ENCODE results near the gene MYO7B.

DNA sequence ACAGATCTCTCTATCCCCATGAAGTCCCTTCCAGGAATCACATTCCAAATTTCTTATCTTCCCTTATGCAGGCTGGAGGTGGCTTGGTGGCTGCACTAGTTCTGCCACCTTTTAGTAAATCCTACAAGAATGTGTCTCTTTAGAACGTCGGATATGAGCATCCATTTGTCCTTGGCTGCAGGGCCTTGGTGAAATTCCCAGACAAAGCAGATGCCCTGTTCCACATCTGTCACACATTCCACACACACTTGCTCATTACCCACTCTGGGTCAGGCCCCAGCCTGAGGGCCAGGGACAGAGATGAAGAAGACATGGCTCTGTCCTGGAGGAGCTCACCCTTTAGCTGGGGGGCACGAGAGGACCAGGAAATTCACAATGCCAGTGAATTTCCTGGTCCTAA lies 79.2 kb downstream of the MYO7B start:
- TF ChIP-seq, protein P1, sequence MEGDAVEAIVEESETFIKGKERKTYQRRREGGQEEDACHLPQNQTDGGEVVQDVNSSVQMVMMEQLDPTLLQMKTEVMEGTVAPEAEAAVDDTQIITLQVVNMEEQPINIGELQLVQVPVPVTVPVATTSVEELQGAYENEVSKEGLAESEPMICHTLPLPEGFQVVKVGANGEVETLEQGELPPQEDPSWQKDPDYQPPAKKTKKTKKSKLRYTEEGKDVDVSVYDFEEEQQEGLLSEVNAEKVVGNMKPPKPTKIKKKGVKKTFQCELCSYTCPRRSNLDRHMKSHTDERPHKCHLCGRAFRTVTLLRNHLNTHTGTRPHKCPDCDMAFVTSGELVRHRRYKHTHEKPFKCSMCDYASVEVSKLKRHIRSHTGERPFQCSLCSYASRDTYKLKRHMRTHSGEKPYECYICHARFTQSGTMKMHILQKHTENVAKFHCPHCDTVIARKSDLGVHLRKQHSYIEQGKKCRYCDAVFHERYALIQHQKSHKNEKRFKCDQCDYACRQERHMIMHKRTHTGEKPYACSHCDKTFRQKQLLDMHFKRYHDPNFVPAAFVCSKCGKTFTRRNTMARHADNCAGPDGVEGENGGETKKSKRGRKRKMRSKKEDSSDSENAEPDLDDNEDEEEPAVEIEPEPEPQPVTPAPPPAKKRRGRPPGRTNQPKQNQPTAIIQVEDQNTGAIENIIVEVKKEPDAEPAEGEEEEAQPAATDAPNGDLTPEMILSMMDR (IDR thresholded peaks at IDR 0.05; ENCODE audit: low read depth, low read length), result no peak
- no peak for TF ChIP-seq EZH2phosphoT487 (IDR thresholded peaks at IDR 0.05; ENCODE audit: low read depth)

Measured in OCI-LY3 (cell line).